Activated CD4-positive, alpha-beta memory T cell treated with anti-CD3 and anti-CD28 coated beads for 36 hours (primary cell): ENCODE data around the gene RBX1. TPM values are rescaled to one million over a fixed set of nuclear protein-coding genes. Genes with fewer than 3 reads are reported as not detected.
"Not testable (repeated sequence)": the region's sequence is repeated elsewhere in the genome, so short reads cannot be mapped to it uniquely, and the experiment has no call there.

Experiments used
- CTCF ChIA-PET: fragments of 350-600 bp; sonication (Branson Sonifier 250); formaldehyde crosslinking; loops from one replicate; lab custom pipeline; 2021; ENCODE audit warnings: antibody characterized with exemption, inconsistent platforms; lab: Charles Lee
- POLR2A ChIA-PET: fragments of 350-600 bp; sonication (Branson Sonifier 250); formaldehyde crosslinking; loops from one replicate; lab custom pipeline; 2021; ENCODE audit warnings: antibody characterized with exemption; lab: Charles Lee
- DNase-seq: peaks from one replicate; pipeline ENCODE4 v3.0.0-alpha.2; 2020
- H3K27ac Mint-ChIP-seq: one replicate; pipeline ENCODE4 v1.8.0; 2021; ENCODE audit warnings: mixed read lengths
- H3K27me3 Mint-ChIP-seq: one replicate; pipeline ENCODE4 v1.8.0; 2021; ENCODE audit warnings: mixed read lengths
- H3K36me3 Mint-ChIP-seq: one replicate; pipeline ENCODE4 v1.8.0; 2021; ENCODE audit warnings: mixed read lengths
- H3K4me1 Mint-ChIP-seq: one replicate; pipeline ENCODE4 v1.8.0; 2021; ENCODE audit warnings: low read depth, mixed read lengths
- H3K4me3 Mint-ChIP-seq: one replicate; pipeline ENCODE4 v1.8.0; 2021; ENCODE audit warnings: mild to moderate bottlenecking, mixed read lengths
- H3K9me3 Mint-ChIP-seq: one replicate; pipeline ENCODE4 v1.8.0; 2021; ENCODE audit warnings: mixed read lengths
- intact Hi-C: fragments of 100-400 bp; cut with micrococcal nuclease; formaldehyde crosslinking; loops from one replicate; pipeline ENCODE4 v1.15.1; 2023
- total RNA-seq, 2 experiments: library from RNA; stranded (reverse); gene quantifications; one replicate each; pipeline ENCODE4 v1.2.3, GENCODE V29; 2021

The RBX1 gene
- 10 to 100 TPM; 96.9 to 99.4 TPM for total RNA-seq

GRCh38 chr22:40950962-40951794, at the start of gene RBX1:
RBX1 (plus strand) TSS chr22:40951378; CDS start chr22:40951399, 21 bp downstream.
- intact Hi-C loops, result loop anchor here (1.0 to 5.0 kb wide), 7 partner anchors 71 to 495 kb away; partner anchors contain the start of genes SLC25A17, ST13, TEF and TOB2
- H3K27me3 Mint-ChIP-seq, result no peaks in the 10 kb centered on the region
- H3K27ac Mint-ChIP-seq, result peak within 1 kb of the TSS; percentile 99
- H3K36me3 Mint-ChIP-seq, result peaks cover 22% of the 10 kb centered on the region
- DNase-seq, result peak; percentile 99
- POLR2A ChIA-PET, result interaction anchor here (0.6 to 4.5 kb wide), 19 partner anchors 9 to 1431 kb away, joined by 3 to 47 read pairs (median 4); partner anchors contain the start of genes ATF4, EP300, PHF5A and RANGAP1
- CTCF ChIA-PET, result interaction anchor here (0.6 to 2.5 kb wide), 5 partner anchors 29 to 286 kb away, joined by 3 to 22 read pairs (median 8); partner anchors contain the start of gene EP300
- H3K4me1 Mint-ChIP-seq, result peaks cover 30% of the 10 kb centered on the region
- peak within 1 kb of the TSS; percentile 99 for H3K4me3 Mint-ChIP-seq
- H3K9me3 Mint-ChIP-seq, result no peaks in the 10 kb centered on the region

- no peak for DNase-seq
- H3K27ac Mint-ChIP-seq, result no peak overlapping the region
- no peaks in the 10 kb centered on the region for H3K9me3 Mint-ChIP-seq
- H3K36me3 Mint-ChIP-seq, result peaks cover 3% of the 10 kb centered on the region
- intact Hi-C loops, result no loop called here
- H3K4me3 Mint-ChIP-seq, result no peak overlapping the region
- H3K4me1 Mint-ChIP-seq, result peaks cover 7% of the 10 kb centered on the region
- no peaks in the 10 kb centered on the region for H3K27me3 Mint-ChIP-seq
- ChIA-PET POLR2A (no interaction called here), CTCF (interaction anchor here (0.6 kb wide), 1 partner anchor 202 kb away, joined by 3 read pairs; no protein-coding TSS in a partner anchor)
Measured at GRCh38 chr22:40904101-40904500, 47.1 kb upstream of the RBX1 start.

- H3K27me3 Mint-ChIP-seq, result no peaks in the 10 kb centered on the region
- CTCF ChIA-PET, result interaction anchor here (0.6 to 2.5 kb wide), 3 partner anchors 13 to 329 kb away, joined by 4 to 13 read pairs (median 4); no protein-coding TSS in a partner anchor
Measured at GRCh38 chr22:40908895-40909294, 42.3 kb upstream of the RBX1 start.

GRCh38 chr22:40911772-40912171, 39.4 kb upstream of the RBX1 start:
- H3K27ac Mint-ChIP-seq, result no peak overlapping the region
- CTCF ChIA-PET, result interaction anchor here (0.9 to 2.4 kb wide), 2 partner anchors 11 to 13 kb away, joined by 3 to 10 read pairs; no protein-coding TSS in a partner anchor
- intact Hi-C loops, result no loop called here

More at GRCh38 chr22:40908895-40909294, 42.3 kb upstream of the RBX1 start:
- Mint-ChIP-seq H3K4me1 (no peaks in the 10 kb centered on the region), H3K36me3 (peaks cover 11% of the 10 kb centered on the region), H3K4me3 (no peak overlapping the region), H3K9me3 (no peaks in the 10 kb centered on the region), H3K27ac (no peak overlapping the region)
- DNase-seq, result no peak
- intact Hi-C loops, result no loop called here
- POLR2A ChIA-PET, result interaction anchor here (0.5 kb wide), 1 partner anchor 373 kb away, joined by 4 read pairs; no protein-coding TSS in a partner anchor

GRCh38 chr22:40912987-40913386, 38.2 kb upstream of the RBX1 start:
- POLR2A ChIA-PET, H3K27me3 Mint-ChIP-seq, intact Hi-C loops, DNase-seq, H3K27ac Mint-ChIP-seq, H3K4me1 Mint-ChIP-seq, H3K4me3 Mint-ChIP-seq, H3K9me3 Mint-ChIP-seq: not testable (repeated sequence)
- CTCF ChIA-PET, result interaction anchor here (2.4 kb wide), 1 partner anchor 9 kb away, joined by 10 read pairs; no protein-coding TSS in a partner anchor
- peaks cover 15% of the 10 kb centered on the region for H3K36me3 Mint-ChIP-seq

More at GRCh38 chr22:40911772-40912171, 39.4 kb upstream of the RBX1 start:
- no peaks in the 10 kb centered on the region for H3K4me1 Mint-ChIP-seq
- DNase-seq, result no peak
- H3K4me3 Mint-ChIP-seq, result no peak overlapping the region
- H3K27me3 Mint-ChIP-seq, result no peaks in the 10 kb centered on the region
- peaks cover 15% of the 10 kb centered on the region for H3K36me3 Mint-ChIP-seq
- POLR2A ChIA-PET, result no interaction called here
- H3K9me3 Mint-ChIP-seq, result no peaks in the 10 kb centered on the region

- ChIA-PET CTCF (interaction anchor here (1.0 kb wide), 1 partner anchor 318 kb away, joined by 3 read pairs; no protein-coding TSS in a partner anchor), POLR2A (no interaction called here)
- Mint-ChIP-seq H3K27me3 (no peaks in the 10 kb centered on the region), H3K27ac (no peak overlapping the region), H3K36me3 (peaks cover 15% of the 10 kb centered on the region), H3K4me1 (peaks cover 4% of the 10 kb centered on the region), H3K4me3 (no peak overlapping the region), H3K9me3 (no peaks in the 10 kb centered on the region)
- no peak for DNase-seq
- intact Hi-C loops, result no loop called here
Measured at GRCh38 chr22:40919446-40919845, 31.7 kb upstream of the RBX1 start.

GRCh38 chr22:40920526-40920925, 30.7 kb upstream of the RBX1 start:
- no peaks in the 10 kb centered on the region for H3K27me3 Mint-ChIP-seq
- H3K4me1 Mint-ChIP-seq, result peaks cover 4% of the 10 kb centered on the region
- CTCF ChIA-PET, result interaction anchor here (1.0 to 4.5 kb wide), 4 partner anchors 13 to 316 kb away, joined by 3 to 139 read pairs (median 12); partner anchors contain the start of gene EP300
- no peak overlapping the region for H3K4me3 Mint-ChIP-seq
- POLR2A ChIA-PET, result no interaction called here
- intact Hi-C loops, result no loop called here
- no peak overlapping the region for H3K27ac Mint-ChIP-seq
- H3K9me3 Mint-ChIP-seq, result no peaks in the 10 kb centered on the region
- H3K36me3 Mint-ChIP-seq, result peaks cover 19% of the 10 kb centered on the region
- no peak for DNase-seq

GRCh38 chr22:40922484-40923303, 28.5 kb upstream of the RBX1 start:
- Mint-ChIP-seq H3K4me3 (no peak overlapping the region), H3K9me3 (no peaks in the 10 kb centered on the region), H3K27ac (no peak overlapping the region), H3K27me3 (no peaks in the 10 kb centered on the region), H3K36me3 (peaks cover 19% of the 10 kb centered on the region), H3K4me1 (peaks cover 4% of the 10 kb centered on the region)
- intact Hi-C loops, result loop anchor here (1.0 kb wide), 2 partner anchors 169 to 315 kb away; no protein-coding TSS in a partner anchor
- ChIA-PET CTCF (interaction anchor here (0.6 to 4.5 kb wide), 58 partner anchors 9 to 645 kb away, joined by 3 to 139 read pairs (median 5); partner anchors contain the start of genes EP300, MRTFA, RBX1 and ST13), POLR2A (interaction anchor here (1.2 to 1.7 kb wide), 2 partner anchors 29 to 225 kb away, joined by 3 to 9 read pairs; partner anchors contain the start of gene RBX1)
- no peak for DNase-seq

- ChIA-PET CTCF (interaction anchor here (0.6 to 1.0 kb wide), 2 partner anchors 216 to 309 kb away, joined by 3 read pairs; no protein-coding TSS in a partner anchor), POLR2A (no interaction called here)
- Mint-ChIP-seq H3K27me3 (no peaks in the 10 kb centered on the region), H3K4me3 (no peak overlapping the region), H3K27ac (no peak overlapping the region), H3K9me3 (no peaks in the 10 kb centered on the region), H3K36me3 (peaks cover 15% of the 10 kb centered on the region), H3K4me1 (no peaks in the 10 kb centered on the region)
- intact Hi-C loops, result no loop called here
- no peak for DNase-seq
Measured at GRCh38 chr22:40928657-40929056, 22.5 kb upstream of the RBX1 start.

- no peaks in the 10 kb centered on the region for H3K4me1 Mint-ChIP-seq
- no peak overlapping the region for H3K27ac Mint-ChIP-seq
- ChIA-PET CTCF (interaction anchor here (1.4 kb wide), 1 partner anchor 10 kb away, joined by 6 read pairs; no protein-coding TSS in a partner anchor), POLR2A (no interaction called here)
- intact Hi-C loops, result no loop called here
- H3K4me3 Mint-ChIP-seq, result no peak overlapping the region
- no peak for DNase-seq
- H3K27me3 Mint-ChIP-seq, result no peaks in the 10 kb centered on the region
- H3K9me3 Mint-ChIP-seq, result no peaks in the 10 kb centered on the region
- no peaks in the 10 kb centered on the region for H3K36me3 Mint-ChIP-seq
Measured at GRCh38 chr22:40932396-40932795, 18.8 kb upstream of the RBX1 start.

GRCh38 chr22:40939202-40939601, 12.0 kb upstream of the RBX1 start:
- CTCF ChIA-PET, result no interaction called here

More at GRCh38 chr22:40939202-40939601, 12.0 kb upstream of the RBX1 start:
- intact Hi-C loops, result no loop called here
- POLR2A ChIA-PET, result interaction anchor here (0.6 kb wide), 1 partner anchor 62 kb away, joined by 3 read pairs; no protein-coding TSS in a partner anchor
- Mint-ChIP-seq H3K27me3 (no peaks in the 10 kb centered on the region), H3K9me3 (no peaks in the 10 kb centered on the region), H3K36me3 (no peaks in the 10 kb centered on the region), H3K4me1 (peaks cover 8% of the 10 kb centered on the region), H3K4me3 (no peak overlapping the region), H3K27ac (no peak overlapping the region)
- no peak for DNase-seq
